ENCODE measurements around the gene CDH23. TPM values are rescaled to one million over a fixed set of nuclear protein-coding genes. Genes with fewer than 3 reads are reported as not detected.
"Not testable (repeated sequence)": the region's sequence is repeated elsewhere in the genome, so short reads cannot be mapped to it uniquely, and the experiment has no call there.

The CDH23 gene
- polyA plus RNA-seq, 1 donor from 2014 or later = 6.6 TPM

DNA sequence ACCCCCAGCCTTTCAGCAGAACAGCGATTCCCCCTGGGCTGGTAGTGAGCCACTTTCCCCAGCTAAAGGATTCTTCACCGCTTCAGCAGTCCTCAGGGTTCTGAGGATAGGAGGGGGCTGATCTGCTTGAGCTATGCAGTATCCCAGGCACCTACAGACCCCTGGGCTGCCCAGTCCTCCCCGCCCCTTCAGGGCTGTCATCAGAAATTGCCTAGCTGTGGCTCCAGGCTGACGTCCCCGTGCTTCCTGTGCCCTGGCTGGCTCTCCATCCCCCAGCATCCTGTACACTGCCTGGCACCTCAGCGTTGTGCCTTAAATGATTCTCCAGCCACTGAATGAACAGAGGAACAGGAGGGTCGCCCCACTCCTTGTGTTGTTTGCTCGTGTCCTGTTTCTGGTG lies 38.4 kb upstream of the CDH23 start:
- Histone ChIP-seq H2AFZ (ENCODE audit: low read depth, low read length) (no peak overlapping the region), H3K9me3 (ENCODE audit: low read length) (no peaks in the 10 kb centered on the region), H4K20me1 (ENCODE audit: insufficient read depth) (no peaks in the 10 kb centered on the region), H3K36me3 (ENCODE audit: insufficient read depth, low read length) (no peaks in the 10 kb centered on the region), H3K9ac (ENCODE audit: low read length) (no peak overlapping the region), H3F3A (ENCODE audit: insufficient read depth, low read length, poor library complexity, severe bottlenecking) (no peaks in the 10 kb centered on the region), H3K79me2 (replicated peaks; ENCODE audit: insufficient read depth, low read length) (no peaks in the 10 kb centered on the region), H3K4me3 (ENCODE audit: low read length) (no peak overlapping the region), H3K9me2 (ENCODE audit: insufficient read depth, low read length) (no peaks in the 10 kb centered on the region), H3K27ac (ENCODE audit: low read length) (no peak overlapping the region), H3K27me3 (ENCODE audit: insufficient read depth, low read depth, low read length) (no peaks in the 10 kb centered on the region), H3K4me2 (ENCODE audit: low read length) (no peak overlapping the region)
- TF ChIP-seq SMC3 (conservative IDR thresholded peaks at IDR 0.05; ENCODE audit: poor library complexity) (no peak), TAF1 (IDR thresholded peaks at IDR 0.05; ENCODE audit: low read depth) (no peak), EP300 (conservative IDR thresholded peaks at IDR 0.05; ENCODE audit: poor library complexity, severe bottlenecking) (no peak), RAD21 (conservative IDR thresholded peaks at IDR 0.05) (no peak), MXI1 (conservative IDR thresholded peaks at IDR 0.05; ENCODE audit: poor library complexity, severe bottlenecking) (no peak), CTCF (IDR thresholded peaks at IDR 0.05; ENCODE audit: poor library complexity, severe bottlenecking) (no peak), POLR2AphosphoS5 (IDR thresholded peaks at IDR 0.05) (no peak), EZH2 (IDR thresholded peaks at IDR 0.05; ENCODE audit: borderline replicate concordance, insufficient read depth, low read length, poor library complexity, severe bottlenecking) (no peak)
- TF ChIP-seq, protein P1, sequence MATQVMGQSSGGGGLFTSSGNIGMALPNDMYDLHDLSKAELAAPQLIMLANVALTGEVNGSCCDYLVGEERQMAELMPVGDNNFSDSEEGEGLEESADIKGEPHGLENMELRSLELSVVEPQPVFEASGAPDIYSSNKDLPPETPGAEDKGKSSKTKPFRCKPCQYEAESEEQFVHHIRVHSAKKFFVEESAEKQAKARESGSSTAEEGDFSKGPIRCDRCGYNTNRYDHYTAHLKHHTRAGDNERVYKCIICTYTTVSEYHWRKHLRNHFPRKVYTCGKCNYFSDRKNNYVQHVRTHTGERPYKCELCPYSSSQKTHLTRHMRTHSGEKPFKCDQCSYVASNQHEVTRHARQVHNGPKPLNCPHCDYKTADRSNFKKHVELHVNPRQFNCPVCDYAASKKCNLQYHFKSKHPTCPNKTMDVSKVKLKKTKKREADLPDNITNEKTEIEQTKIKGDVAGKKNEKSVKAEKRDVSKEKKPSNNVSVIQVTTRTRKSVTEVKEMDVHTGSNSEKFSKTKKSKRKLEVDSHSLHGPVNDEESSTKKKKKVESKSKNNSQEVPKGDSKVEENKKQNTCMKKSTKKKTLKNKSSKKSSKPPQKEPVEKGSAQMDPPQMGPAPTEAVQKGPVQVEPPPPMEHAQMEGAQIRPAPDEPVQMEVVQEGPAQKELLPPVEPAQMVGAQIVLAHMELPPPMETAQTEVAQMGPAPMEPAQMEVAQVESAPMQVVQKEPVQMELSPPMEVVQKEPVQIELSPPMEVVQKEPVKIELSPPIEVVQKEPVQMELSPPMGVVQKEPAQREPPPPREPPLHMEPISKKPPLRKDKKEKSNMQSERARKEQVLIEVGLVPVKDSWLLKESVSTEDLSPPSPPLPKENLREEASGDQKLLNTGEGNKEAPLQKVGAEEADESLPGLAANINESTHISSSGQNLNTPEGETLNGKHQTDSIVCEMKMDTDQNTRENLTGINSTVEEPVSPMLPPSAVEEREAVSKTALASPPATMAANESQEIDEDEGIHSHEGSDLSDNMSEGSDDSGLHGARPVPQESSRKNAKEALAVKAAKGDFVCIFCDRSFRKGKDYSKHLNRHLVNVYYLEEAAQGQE (IDR thresholded peaks at IDR 0.05; ENCODE audit: borderline replicate concordance) = no peak

DNA sequence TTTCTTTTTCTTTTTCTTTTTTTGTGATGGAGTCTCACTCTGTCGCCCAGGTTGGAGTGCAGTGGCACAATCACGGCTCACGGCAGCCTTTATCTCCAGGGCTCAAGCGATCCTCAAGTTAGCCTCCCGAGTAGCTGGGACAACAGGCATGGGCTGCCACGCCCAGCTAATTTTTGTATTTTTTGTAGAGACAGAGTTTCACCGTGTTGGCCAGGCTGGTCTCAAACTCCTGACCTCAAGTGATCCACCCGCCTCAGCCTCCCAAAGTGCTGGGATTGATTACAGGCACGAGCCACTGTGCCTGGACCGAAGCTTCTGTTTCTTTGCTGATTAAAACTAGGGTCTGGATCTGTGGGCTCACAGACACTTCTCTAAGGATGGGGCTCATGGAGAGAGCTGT lies 37.8 kb upstream of the CDH23 start:
- H2AFZ ChIP-seq (ENCODE audit: low read depth, low read length); H3K36me3 ChIP-seq (ENCODE audit: insufficient read depth, low read length); H3K4me2 ChIP-seq (ENCODE audit: low read length); H3K27ac ChIP-seq (ENCODE audit: low read length); H3F3A ChIP-seq (ENCODE audit: insufficient read depth, low read length, poor library complexity, severe bottlenecking); H3K9me2 ChIP-seq (ENCODE audit: insufficient read depth, low read length); H4K20me1 ChIP-seq (ENCODE audit: insufficient read depth); H3K4me3 ChIP-seq (ENCODE audit: low read length); H3K27me3 ChIP-seq (ENCODE audit: insufficient read depth, low read depth, low read length); H3K9ac ChIP-seq (ENCODE audit: low read length); H3K79me2 ChIP-seq (replicated peaks; ENCODE audit: insufficient read depth, low read length); H3K9me3 ChIP-seq (ENCODE audit: low read length): not testable (repeated sequence)

Data from neural cell (in vitro differentiated cells).